ENCODE data around the gene LAMP5.

Gene LAMP5

GRCh38 chr20:9534025-9534424, 19.6 kb downstream of the LAMP5 start:
- DNase-seq (ENCODE audit: low read depth, low spot score): no peak

- no peak for DNase-seq (ENCODE audit: low read depth, low spot score)
These were observed 21.1 kb downstream of the LAMP5 start for GRCh38 chr20:9535449-9535848.

- DNase-seq (ENCODE audit: low read depth, low spot score): no peak
These were observed 28.8 kb downstream of the LAMP5 start for GRCh38 chr20:9543214-9543613.

GRCh38 chr20:9550283-9550682, 35.9 kb downstream of the LAMP5 start:
- DNase-seq (ENCODE audit: low read depth, low spot score): no peak

GRCh38 chr20:9550871-9551270, 36.5 kb downstream of the LAMP5 start:
- DNase-seq (ENCODE audit: low read depth, low spot score): no peak

GRCh38 chr20:9551808-9552550, 37.6 kb downstream of the LAMP5 start:
- DNase-seq (ENCODE audit: low read depth, low spot score): no peak

GRCh38 chr20:9555781-9556180, 41.4 kb downstream of the LAMP5 start:
- no peak for DNase-seq (ENCODE audit: low read depth, low spot score)

- DNase-seq (ENCODE audit: low read depth, low spot score): no peak
These were observed 43.0 kb downstream of the LAMP5 start for GRCh38 chr20:9557411-9557810.

GRCh38 chr20:9565910-9566550, 51.6 kb downstream of the LAMP5 start:
- DNase-seq (ENCODE audit: low read depth, low spot score): no peak

GRCh38 chr20:9566977-9567376, 52.6 kb downstream of the LAMP5 start:
- no peak for DNase-seq (ENCODE audit: low read depth, low spot score)

- no peak for DNase-seq (ENCODE audit: low read depth, low spot score)
These were observed 56.2 kb downstream of the LAMP5 start for GRCh38 chr20:9570612-9571011.

GRCh38 chr20:9571783-9572182, 57.4 kb downstream of the LAMP5 start:
- no peak for DNase-seq (ENCODE audit: low read depth, low spot score)

- DNase-seq (ENCODE audit: low read depth, low spot score): no peak
These were observed 58.3 kb downstream of the LAMP5 start for GRCh38 chr20:9572670-9573069.

- no peak for DNase-seq (ENCODE audit: low read depth, low spot score)
These were observed 59.2 kb downstream of the LAMP5 start for GRCh38 chr20:9573335-9574151.

- DNase-seq (ENCODE audit: low read depth, low spot score): no peak
These were observed 59.8 kb downstream of the LAMP5 start for GRCh38 chr20:9574181-9574580.

GRCh38 chr20:9574776-9575175, 60.4 kb downstream of the LAMP5 start:
- DNase-seq (ENCODE audit: low read depth, low spot score): no peak

- DNase-seq (ENCODE audit: low read depth, low spot score): no peak
These were observed 61.4 kb downstream of the LAMP5 start for GRCh38 chr20:9575836-9576235.

- no peak for DNase-seq (ENCODE audit: low read depth, low spot score)
These were observed 62.3 kb downstream of the LAMP5 start for GRCh38 chr20:9576695-9577094.

GRCh38 chr20:9577397-9577796, 63.0 kb downstream of the LAMP5 start:
- no peak for DNase-seq (ENCODE audit: low read depth, low spot score)

- no peak for DNase-seq (ENCODE audit: low read depth, low spot score)
These were observed 64.2 kb downstream of the LAMP5 start for GRCh38 chr20:9578594-9578993.

All from brain pericyte (primary cell).